Measurements from ENCODE around the gene PLEK.
"Not testable (repeated sequence)": the region's sequence is repeated elsewhere in the genome, so short reads cannot be mapped to it uniquely, and the experiment has no call there.

The PLEK gene

GRCh38 chr2:68333009-68333408, 32.1 kb upstream of the PLEK start:
- 73 to 75% methylated on average over 6 to 7 of the region's 8 CpGs for whole genome bisulfite sequencing, 2 experiments
- H3K4me1 ChIP-seq (ENCODE audit: control insufficient read depth, insufficient read depth, low read length) = no peaks in the 10 kb centered on the region
- H3K4me3 ChIP-seq (ENCODE audit: insufficient read depth, low read depth, low read length) = no peak overlapping the region
- no peak overlapping the region for H3K27ac ChIP-seq (ENCODE audit: insufficient read depth, low read depth, low read length, poor library complexity, severe bottlenecking)
- H3K36me3 ChIP-seq (ENCODE audit: control insufficient read depth, insufficient read depth, low read length) = no peaks in the 10 kb centered on the region
- H3K27me3 ChIP-seq (ENCODE audit: control insufficient read depth, insufficient read depth, low read length, poor library complexity, severe bottlenecking) = no peaks in the 10 kb centered on the region
- no peaks in the 10 kb centered on the region for H3K9me3 ChIP-seq (ENCODE audit: control insufficient read depth, low read length)

GRCh38 chr2:68333931-68334330, 31.2 kb upstream of the PLEK start:
- no CpG with 5 or more reads among the region's 3 CpGs for WGBS, 2 experiments
- H3K4me3 ChIP-seq (ENCODE audit: insufficient read depth, low read depth, low read length) = no peak overlapping the region
- no peaks in the 10 kb centered on the region for H3K9me3 ChIP-seq (ENCODE audit: control insufficient read depth, low read length)
- no peaks in the 10 kb centered on the region for H3K4me1 ChIP-seq (ENCODE audit: control insufficient read depth, insufficient read depth, low read length)
- H3K36me3 ChIP-seq (ENCODE audit: control insufficient read depth, insufficient read depth, low read length) = no peaks in the 10 kb centered on the region
- H3K27ac ChIP-seq (ENCODE audit: insufficient read depth, low read depth, low read length, poor library complexity, severe bottlenecking) = no peak overlapping the region
- H3K27me3 ChIP-seq (ENCODE audit: control insufficient read depth, insufficient read depth, low read length, poor library complexity, severe bottlenecking) = no peaks in the 10 kb centered on the region

- no peaks in the 10 kb centered on the region for H3K27me3 ChIP-seq (ENCODE audit: control insufficient read depth, insufficient read depth, low read length, poor library complexity, severe bottlenecking)
- H3K9me3 ChIP-seq (ENCODE audit: control insufficient read depth, low read length) = no peaks in the 10 kb centered on the region
- H3K36me3 ChIP-seq (ENCODE audit: control insufficient read depth, insufficient read depth, low read length) = no peaks in the 10 kb centered on the region
- H3K27ac ChIP-seq (ENCODE audit: insufficient read depth, low read depth, low read length, poor library complexity, severe bottlenecking) = no peak overlapping the region
- no peak overlapping the region for H3K4me3 ChIP-seq (ENCODE audit: insufficient read depth, low read depth, low read length)
- no peaks in the 10 kb centered on the region for H3K4me1 ChIP-seq (ENCODE audit: control insufficient read depth, insufficient read depth, low read length)
- 71% methylated on average over 1 of the region's 1 CpG; no CpG with 5 or more reads in 1 of the 2 experiments for WGBS, 2 experiments
Observed at GRCh38 chr2:68336192-68336591, 28.9 kb upstream of the PLEK start.

GRCh38 chr2:68340226-68341061, 24.6 kb upstream of the PLEK start:
- no peaks in the 10 kb centered on the region for H3K4me1 ChIP-seq (ENCODE audit: control insufficient read depth, insufficient read depth, low read length)
- H3K36me3 ChIP-seq (ENCODE audit: control insufficient read depth, insufficient read depth, low read length) = no peaks in the 10 kb centered on the region
- no peaks in the 10 kb centered on the region for H3K9me3 ChIP-seq (ENCODE audit: control insufficient read depth, low read length)
- H3K27me3 ChIP-seq (ENCODE audit: control insufficient read depth, insufficient read depth, low read length, poor library complexity, severe bottlenecking) = no peaks in the 10 kb centered on the region
- 61 to 63% methylated on average over 5 of the region's 5 CpGs for WGBS, 2 experiments
- H3K4me3 ChIP-seq (ENCODE audit: insufficient read depth, low read depth, low read length) = no peak overlapping the region
- H3K27ac ChIP-seq (ENCODE audit: insufficient read depth, low read depth, low read length, poor library complexity, severe bottlenecking) = no peak overlapping the region

GRCh38 chr2:68341062-68341329, 24.1 kb upstream of the PLEK start:
- WGBS, 2 experiments = 88 to 89% methylated on average over 3 of the region's 3 CpGs
- Histone ChIP-seq H3K4me3 (ENCODE audit: insufficient read depth, low read depth, low read length) (no peak overlapping the region), H3K36me3 (ENCODE audit: control insufficient read depth, insufficient read depth, low read length) (no peaks in the 10 kb centered on the region), H3K27ac (ENCODE audit: insufficient read depth, low read depth, low read length, poor library complexity, severe bottlenecking) (no peak overlapping the region), H3K27me3 (ENCODE audit: control insufficient read depth, insufficient read depth, low read length, poor library complexity, severe bottlenecking) (no peaks in the 10 kb centered on the region), H3K4me1 (ENCODE audit: control insufficient read depth, insufficient read depth, low read length) (no peaks in the 10 kb centered on the region), H3K9me3 (ENCODE audit: control insufficient read depth, low read length) (no peaks in the 10 kb centered on the region)

- H3K27ac ChIP-seq (ENCODE audit: insufficient read depth, low read depth, low read length, poor library complexity, severe bottlenecking) = no peak overlapping the region
- H3K4me1 ChIP-seq (ENCODE audit: control insufficient read depth, insufficient read depth, low read length) = no peaks in the 10 kb centered on the region
- no peaks in the 10 kb centered on the region for H3K27me3 ChIP-seq (ENCODE audit: control insufficient read depth, insufficient read depth, low read length, poor library complexity, severe bottlenecking)
- no peaks in the 10 kb centered on the region for H3K36me3 ChIP-seq (ENCODE audit: control insufficient read depth, insufficient read depth, low read length)
- H3K4me3 ChIP-seq (ENCODE audit: insufficient read depth, low read depth, low read length) = no peak overlapping the region
- no peaks in the 10 kb centered on the region for H3K9me3 ChIP-seq (ENCODE audit: control insufficient read depth, low read length)
- WGBS, 2 experiments = 85 to 90% methylated on average over 4 of the region's 4 CpGs
Observed at GRCh38 chr2:68341583-68341982, 23.5 kb upstream of the PLEK start.

- H3K27ac ChIP-seq (ENCODE audit: insufficient read depth, low read depth, low read length, poor library complexity, severe bottlenecking) = no peak overlapping the region
- H3K27me3 ChIP-seq (ENCODE audit: control insufficient read depth, insufficient read depth, low read length, poor library complexity, severe bottlenecking) = no peaks in the 10 kb centered on the region
- H3K36me3 ChIP-seq (ENCODE audit: control insufficient read depth, insufficient read depth, low read length) = no peaks in the 10 kb centered on the region
- WGBS, 2 experiments = 97% methylated on average over 1 of the region's 1 CpG; no CpG with 5 or more reads in 1 of the 2 experiments
- H3K9me3 ChIP-seq (ENCODE audit: control insufficient read depth, low read length) = no peaks in the 10 kb centered on the region
- no peaks in the 10 kb centered on the region for H3K4me1 ChIP-seq (ENCODE audit: control insufficient read depth, insufficient read depth, low read length)
- no peak overlapping the region for H3K4me3 ChIP-seq (ENCODE audit: insufficient read depth, low read depth, low read length)
Observed at GRCh38 chr2:68342470-68342869, 22.6 kb upstream of the PLEK start.

- Histone ChIP-seq H3K27ac (ENCODE audit: insufficient read depth, low read depth, low read length, poor library complexity, severe bottlenecking) (no peak overlapping the region), H3K27me3 (ENCODE audit: control insufficient read depth, insufficient read depth, low read length, poor library complexity, severe bottlenecking) (no peaks in the 10 kb centered on the region), H3K4me1 (ENCODE audit: control insufficient read depth, insufficient read depth, low read length) (no peaks in the 10 kb centered on the region), H3K36me3 (ENCODE audit: control insufficient read depth, insufficient read depth, low read length) (no peaks in the 10 kb centered on the region), H3K9me3 (ENCODE audit: control insufficient read depth, low read length) (no peaks in the 10 kb centered on the region), H3K4me3 (ENCODE audit: insufficient read depth, low read depth, low read length) (no peak overlapping the region)
- WGBS, 2 experiments = 75 to 89% methylated on average over 1 of the region's 1 CpG
Observed at GRCh38 chr2:68344031-68344430, 21.1 kb upstream of the PLEK start.

- H3K36me3 ChIP-seq (ENCODE audit: control insufficient read depth, insufficient read depth, low read length) = no peaks in the 10 kb centered on the region
- WGBS, 2 experiments = 82% methylated on average over 9 of the region's 9 CpGs
- H3K27me3 ChIP-seq (ENCODE audit: control insufficient read depth, insufficient read depth, low read length, poor library complexity, severe bottlenecking) = no peaks in the 10 kb centered on the region
- H3K4me1 ChIP-seq (ENCODE audit: control insufficient read depth, insufficient read depth, low read length) = no peaks in the 10 kb centered on the region
- no peak overlapping the region for H3K27ac ChIP-seq (ENCODE audit: insufficient read depth, low read depth, low read length, poor library complexity, severe bottlenecking)
- no peak overlapping the region for H3K4me3 ChIP-seq (ENCODE audit: insufficient read depth, low read depth, low read length)
- no peaks in the 10 kb centered on the region for H3K9me3 ChIP-seq (ENCODE audit: control insufficient read depth, low read length)
Observed at GRCh38 chr2:68345129-68345875, 19.8 kb upstream of the PLEK start.

- 87 to 93% methylated on average over 4 of the region's 4 CpGs for whole genome bisulfite sequencing, 2 experiments
- H3K27ac ChIP-seq (ENCODE audit: insufficient read depth, low read depth, low read length, poor library complexity, severe bottlenecking); H3K27me3 ChIP-seq (ENCODE audit: control insufficient read depth, insufficient read depth, low read length, poor library complexity, severe bottlenecking): not testable (repeated sequence)
Observed at GRCh38 chr2:68349091-68349490, 16.0 kb upstream of the PLEK start.

More at GRCh38 chr2:68349091-68349490, 16.0 kb upstream of the PLEK start:
- not testable (repeated sequence) for H3K9me3 ChIP-seq (ENCODE audit: control insufficient read depth, low read length); H3K36me3 ChIP-seq (ENCODE audit: control insufficient read depth, insufficient read depth, low read length); H3K4me3 ChIP-seq (ENCODE audit: insufficient read depth, low read depth, low read length); H3K4me1 ChIP-seq (ENCODE audit: control insufficient read depth, insufficient read depth, low read length)

Data from ectodermal cell (in vitro differentiated cells).